ENCODE measurements around the gene SPAG4.

- TF ChIP-seq, protein P1, sequence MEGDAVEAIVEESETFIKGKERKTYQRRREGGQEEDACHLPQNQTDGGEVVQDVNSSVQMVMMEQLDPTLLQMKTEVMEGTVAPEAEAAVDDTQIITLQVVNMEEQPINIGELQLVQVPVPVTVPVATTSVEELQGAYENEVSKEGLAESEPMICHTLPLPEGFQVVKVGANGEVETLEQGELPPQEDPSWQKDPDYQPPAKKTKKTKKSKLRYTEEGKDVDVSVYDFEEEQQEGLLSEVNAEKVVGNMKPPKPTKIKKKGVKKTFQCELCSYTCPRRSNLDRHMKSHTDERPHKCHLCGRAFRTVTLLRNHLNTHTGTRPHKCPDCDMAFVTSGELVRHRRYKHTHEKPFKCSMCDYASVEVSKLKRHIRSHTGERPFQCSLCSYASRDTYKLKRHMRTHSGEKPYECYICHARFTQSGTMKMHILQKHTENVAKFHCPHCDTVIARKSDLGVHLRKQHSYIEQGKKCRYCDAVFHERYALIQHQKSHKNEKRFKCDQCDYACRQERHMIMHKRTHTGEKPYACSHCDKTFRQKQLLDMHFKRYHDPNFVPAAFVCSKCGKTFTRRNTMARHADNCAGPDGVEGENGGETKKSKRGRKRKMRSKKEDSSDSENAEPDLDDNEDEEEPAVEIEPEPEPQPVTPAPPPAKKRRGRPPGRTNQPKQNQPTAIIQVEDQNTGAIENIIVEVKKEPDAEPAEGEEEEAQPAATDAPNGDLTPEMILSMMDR (conservative IDR thresholded peaks at IDR 0.05): no peak
- no peak for TF ChIP-seq EZH2 (IDR thresholded peaks at IDR 0.05; ENCODE audit: low read depth)
These were observed 8.5 kb upstream of the SPAG4 start for GRCh38 chr20:35607003-35607735.

Measured in PC-9 (cell line).